GM20000 (cell line): ENCODE data around the gene LDHAL6B.
A peak's percentile ranks its signal among the peaks of the same experiment; 100 is the strongest.

Source experiments
- DNase-seq: peaks from one replicate; pipeline ENCODE4 v3.0.0; 2012; ENCODE audit warnings: low spot score
- CTCF ChIP-seq: IDR thresholded peaks from 2 replicates; pipeline ENCODE4 v1.5.1; 2012; ENCODE audit warnings: mild to moderate bottlenecking, control low read depth; ENCODE audit errors: extremely low read depth, missing control alignments

Gene LDHAL6B

GRCh38 chr15:59243622-59244021, 37.0 kb downstream of the LDHAL6B start:
- no peak for TF ChIP-seq CTCF
- no peak for DNase-seq

GRCh38 chr15:59244337-59244736, 37.7 kb downstream of the LDHAL6B start:
- peak; percentile 70 for DNase-seq
- TF ChIP-seq CTCF: no peak

- TF ChIP-seq CTCF: no peak
- DNase-seq: no peak
These were observed 38.9 kb downstream of the LDHAL6B start for GRCh38 chr15:59245559-59245958.

GRCh38 chr15:59247364-59247763, 40.7 kb downstream of the LDHAL6B start:
- DNase-seq: no peak
- TF ChIP-seq CTCF: peak; percentile 13

DNA sequence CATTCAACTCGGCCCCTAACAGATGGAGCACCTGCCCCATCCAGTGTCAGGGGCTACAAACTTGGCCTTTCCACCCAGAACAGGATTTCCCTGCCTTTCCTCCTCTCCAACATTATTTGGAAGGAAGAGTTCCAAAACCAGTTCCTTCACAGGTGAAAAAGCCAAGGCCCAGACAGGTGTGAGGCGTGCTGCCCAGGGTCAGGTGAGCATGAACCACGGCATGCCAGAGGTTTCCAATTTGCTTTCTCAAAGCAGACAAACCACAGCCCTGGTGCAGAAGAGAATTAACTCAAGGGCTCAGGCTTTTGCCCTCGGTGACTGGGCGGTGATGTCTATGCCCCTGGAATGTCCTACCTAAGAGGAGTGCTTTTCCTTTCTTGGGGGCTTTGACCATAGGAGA, 43.2 kb downstream of the LDHAL6B start:
- TF ChIP-seq CTCF: no peak
- no peak for DNase-seq

DNA sequence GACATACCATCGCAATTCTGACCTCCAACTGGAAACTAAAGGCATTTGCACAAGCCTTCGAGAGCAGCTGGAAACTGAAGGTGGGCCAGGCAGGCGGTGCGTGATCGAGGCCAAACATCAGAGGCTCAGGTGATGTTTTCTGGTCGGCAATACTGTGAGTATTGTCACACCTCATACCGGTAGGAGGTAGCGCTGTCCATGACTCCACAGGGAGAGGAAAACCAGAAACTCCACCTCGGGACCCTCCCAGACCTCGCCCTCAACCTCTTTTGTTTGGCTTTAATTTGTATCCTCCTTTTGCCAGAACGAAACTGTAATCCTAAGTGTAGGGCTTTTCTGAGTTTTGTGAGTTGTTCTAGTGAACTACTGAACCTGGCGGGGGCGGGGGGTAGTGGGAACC, 43.6 kb downstream of the LDHAL6B start:
- no peak for DNase-seq
- no peak for TF ChIP-seq CTCF

GRCh38 chr15:59251001-59251845, 44.6 kb downstream of the LDHAL6B start:
- DNase-seq: peak; percentile 53
- TF ChIP-seq CTCF: no peak
